Heart left ventricle (tissue), 16 donors: ENCODE results near the gene CLNK. TPM values are rescaled to one million over a fixed set of nuclear protein-coding genes. Genes with fewer than 3 reads are reported as not detected.

Experiments
- ATAC-seq, 4 donors: fragments of 200-7000 bp; cut with Tn5 transposase; one replicate each; pipeline ENCODE4 v1.9.1; 2020 to 2022; ENCODE audit warnings: moderate library complexity in 4 of 4, mild to moderate bottlenecking in 3 of 4, moderate number of reproducible peaks in 1 of 4
- DNase-seq, 5 donors: peaks; one replicate each; pipeline ENCODE4 v3.0.0-alpha.2; 2020
- H3K27ac ChIP-seq, 12 donors: fragments of 200-600 bp; sonication (generic) in 4 of 12; one replicate each; pipeline versions ENCODE4 v1.5.0 to v1.8.0; 2016 to 2022; ENCODE audit warnings: mild to moderate bottlenecking in 2 of 12
- H3K27me3 ChIP-seq, 9 donors: fragments of 200-600 bp; sonication (generic) in 2 of 9; one replicate each; pipeline versions ENCODE4 v1.5.1 to v1.8.0; 2016 to 2022; ENCODE audit warnings: mild to moderate bottlenecking in 3 of 9
- H3K36me3 ChIP-seq, 9 donors: fragments of 200-600 bp; sonication (generic) in 2 of 9; one replicate each; pipeline versions ENCODE4 v1.5.0 to v1.8.0; 2018 to 2022; ENCODE audit warnings: mild to moderate bottlenecking in 2 of 9
- H3K4me1 ChIP-seq, 12 donors: fragments of 200-600 bp; sonication (generic) in 4 of 12; one replicate each; pipeline versions ENCODE4 v1.5.0 to v1.8.0; 2016 to 2022; ENCODE audit warnings: mild to moderate bottlenecking in 3 of 12
- H3K4me3 ChIP-seq, 12 donors: fragments of 200-600 bp; sonication (generic) in 4 of 12; one replicate each; pipeline versions ENCODE4 v1.5.0 to v1.8.0; 2017 to 2022; ENCODE audit warnings: mild to moderate bottlenecking in 9 of 12, moderate library complexity in 4 of 12
- H3K9me3 ChIP-seq, 12 donors: fragments of 200-600 bp; sonication (generic) in 4 of 12; one replicate each; pipeline versions ENCODE4 v1.5.0 to v1.8.0; 2016 to 2022; ENCODE audit warnings: mild to moderate bottlenecking in 1 of 12
- POLR2A ChIP-seq, 2 donors: fragments of 450-650 bp; IDR thresholded peaks; one replicate each; pipeline ENCODE4 v1.6.1; 2017; ENCODE audit warnings: antibody characterized with exemption in 2 of 2, mild to moderate bottlenecking in 2 of 2, moderate library complexity in 2 of 2
- WGBS, 4 donors: extraction: QIAGEN DNeasy Blood & Tissue Kit in 2 of 4; methylation state at CpG; one replicate each; pipeline versions ENCODE4 v1.1.5 to v1.1.7; 2013 to 2018; 5-methylcytosine and 5-hydroxymethylcytosine counted together
- intact Hi-C, 10 donors: fragments of 100-400 bp; cut with DNase I; formaldehyde crosslinking; loops; one replicate each; pipeline versions ENCODE4 v1.11.1 to v1.14.2; 2022
- polyA plus RNA-seq, 2 donors: library from polyadenylated mRNA; stranded (reverse); fragments of 200-250 nt; gene quantifications; one replicate each; pipeline ENCODE4 v1.2.3, GENCODE V29; 2013
- total RNA-seq, 9 donors: library from RNA; depleted of rRNA in 2 of 9; stranded (reverse); fragments of >200 nt in 2 of 9; fragmentation: NEBNext Ultra II Directional in 3 of 9; extraction: Animal tissue kit (Norgen Biotek cat#: 25700) in 3 of 9; gene quantifications; one replicate each; pipeline versions ENCODE4 v1.1.0 to v1.2.4, GENCODE V29; 2016 to 2023
- TF ChIP-seq, protein P1 (sequence below), 12 donors: fragments of 200-600 bp; sonication (generic) in 4 of 12; IDR thresholded peaks; one replicate each; pipeline versions ENCODE4 v1.5.0 to v1.8.0; 2018 to 2022; ENCODE audit warnings: antibody characterized with exemption in 12 of 12, mild to moderate bottlenecking in 5 of 12
- donor health status: ischemic (EF 13 %, LVEDD 7.1; RV severe dilation, severe dysfunction).
- donor health status: healthy with polysubstance abuse.
- donor health status: DM: no; HTN: yes; CAD: no.
- donor health status: DM: no; HTN: no; CAD: no.
- donor health status: ischemic (EF 25% LVEDD 6.9; RV normal size, moderate dysfunction).
- donor health status: ischemic (EF 25% LVEDD 5.7; RV mildly dilated, moderate dysfunction).
- donor health status: healthy.
- donor health status: DM: yes; HTN: yes; CAD: no.
- donor health status: ischemic (EF 35%, LVEDD 5.7; RV mildly dilated, moderate dysfunction).
- donor health status: nonischemic (EF 11% LVEDD 7.7; RV severe dilation, severe dysfunction).
- donor health status: DM: yes; HTN: yes; CAD: no.
- donor health status: PGD.
- donor health status: ischemic (EF 29% LVEDD 5.4; RV normal size, mild dysfunction).
- donor health status: nonischemic (EF 23%, LVEDD 6.1; RV moderate dilation, normal function).

CLNK gene
- total and polyA plus RNA-seq, 11 donors = 0.01 to 0.16 (median 0.11) TPM; not detected in 8

- Histone ChIP-seq H3K4me3 (no peak overlapping the region), H3K27me3 (no peaks in the 10 kb centered on the region), H3K36me3 (no peaks in the 10 kb centered on the region), H3K9me3 (no peaks in the 10 kb centered on the region), H3K27ac (no peak overlapping the region), H3K4me1 (peaks cover 0 to 6% (median under 1%) of the 10 kb centered on the region in 12 donors)
- intact Hi-C loops = loop anchor here in 1 of 10 donors (10.0 kb wide), 1 partner anchor 70 kb away; the partner anchor contains the start of gene ZNF518B
- no peak for DNase-seq
- WGBS, 4 donors = 78 to 89% (median 85%) methylated on average over 5 of the region's 5 CpGs
- no peak for ATAC-seq
- TF ChIP-seq, protein P1, sequence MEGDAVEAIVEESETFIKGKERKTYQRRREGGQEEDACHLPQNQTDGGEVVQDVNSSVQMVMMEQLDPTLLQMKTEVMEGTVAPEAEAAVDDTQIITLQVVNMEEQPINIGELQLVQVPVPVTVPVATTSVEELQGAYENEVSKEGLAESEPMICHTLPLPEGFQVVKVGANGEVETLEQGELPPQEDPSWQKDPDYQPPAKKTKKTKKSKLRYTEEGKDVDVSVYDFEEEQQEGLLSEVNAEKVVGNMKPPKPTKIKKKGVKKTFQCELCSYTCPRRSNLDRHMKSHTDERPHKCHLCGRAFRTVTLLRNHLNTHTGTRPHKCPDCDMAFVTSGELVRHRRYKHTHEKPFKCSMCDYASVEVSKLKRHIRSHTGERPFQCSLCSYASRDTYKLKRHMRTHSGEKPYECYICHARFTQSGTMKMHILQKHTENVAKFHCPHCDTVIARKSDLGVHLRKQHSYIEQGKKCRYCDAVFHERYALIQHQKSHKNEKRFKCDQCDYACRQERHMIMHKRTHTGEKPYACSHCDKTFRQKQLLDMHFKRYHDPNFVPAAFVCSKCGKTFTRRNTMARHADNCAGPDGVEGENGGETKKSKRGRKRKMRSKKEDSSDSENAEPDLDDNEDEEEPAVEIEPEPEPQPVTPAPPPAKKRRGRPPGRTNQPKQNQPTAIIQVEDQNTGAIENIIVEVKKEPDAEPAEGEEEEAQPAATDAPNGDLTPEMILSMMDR (IDR thresholded peaks at IDR 0.05) = no peak
- no peak for TF ChIP-seq POLR2A (IDR thresholded peaks at IDR 0.05)
Measured at GRCh38 chr4:10524196-10524833, 160.3 kb downstream of the CLNK start.

DNA sequence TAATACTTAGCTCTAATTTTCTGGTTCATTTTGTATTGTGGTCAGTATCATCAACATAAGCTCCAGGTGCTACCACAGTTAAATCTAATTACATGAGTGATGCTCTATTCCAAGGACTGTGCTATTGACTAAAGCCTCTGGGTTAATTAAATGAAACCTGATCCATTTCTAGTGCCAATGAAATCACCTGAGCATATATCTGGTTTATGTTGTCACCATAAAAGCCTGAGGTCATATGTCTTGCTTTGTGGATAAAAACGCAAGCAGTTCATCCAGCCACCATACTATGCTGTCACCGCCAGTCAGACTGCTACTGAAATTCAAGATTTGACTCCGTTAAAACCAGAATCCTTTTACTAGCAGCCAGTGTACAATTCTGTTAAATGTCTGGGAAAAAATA is 163.1 kb downstream of the CLNK start:
- Histone ChIP-seq H3K27ac (no peak overlapping the region), H3K9me3 (no peaks in the 10 kb centered on the region), H3K36me3 (no peaks in the 10 kb centered on the region), H3K4me1 (no peaks in the 10 kb centered on the region), H3K27me3 (no peaks in the 10 kb centered on the region), H3K4me3 (no peak overlapping the region)
- ATAC-seq (no peak), DNase-seq (no peak)
- intact Hi-C loops = loop anchor here in 1 of 10 donors (10.0 kb wide), 1 partner anchor 67 kb away; the partner anchor contains the start of gene ZNF518B
- WGBS, 4 donors = 83 to 92% (median 86%) methylated on average over 3 of the region's 3 CpGs
- TF ChIP-seq, protein P1 (IDR thresholded peaks at IDR 0.05) = no peak
- no peak for TF ChIP-seq POLR2A (IDR thresholded peaks at IDR 0.05)

DNA sequence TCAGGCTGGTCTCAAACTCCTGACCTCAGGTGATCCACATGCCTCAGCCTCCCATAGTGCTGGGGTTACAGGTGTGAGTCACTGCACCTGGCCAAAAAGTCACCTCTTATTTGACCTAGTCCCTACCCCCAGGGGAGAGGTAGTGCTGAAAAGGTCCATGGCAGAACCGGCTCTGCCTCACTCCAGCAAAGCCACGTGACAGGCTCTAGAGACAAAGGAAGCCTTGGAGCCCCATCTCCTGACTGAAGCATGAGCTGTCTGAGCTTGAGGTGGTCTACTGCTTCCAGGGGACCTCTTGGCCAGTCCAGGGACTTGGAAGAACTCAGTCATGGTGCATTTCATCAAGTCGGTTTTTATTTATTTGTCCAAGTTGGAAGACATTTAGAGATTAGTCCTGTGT is 174.8 kb downstream of the CLNK start:
- 74 to 89% (median 80%) methylated on average over 3 of the region's 3 CpGs for WGBS, 4 donors
- Histone ChIP-seq H3K27ac (no peak overlapping the region), H3K9me3 (peaks cover 0 to 5% (median 0%) of the 10 kb centered on the region in 12 donors), H3K36me3 (no peaks in the 10 kb centered on the region), H3K4me1 (no peaks in the 10 kb centered on the region), H3K4me3 (no peak overlapping the region), H3K27me3 (no peaks in the 10 kb centered on the region)
- TF ChIP-seq POLR2A (IDR thresholded peaks at IDR 0.05) = no peak
- TF ChIP-seq, protein P1 (IDR thresholded peaks at IDR 0.05) = no peak
- ATAC-seq = no peak
- intact Hi-C loops = no loop called here
- DNase-seq = no peak

GRCh38 chr4:10506077-10506476 is 178.5 kb downstream of the CLNK start:
- Histone ChIP-seq H3K4me3 (no peak overlapping the region), H3K27ac (no peak overlapping the region), H3K27me3 (no peaks in the 10 kb centered on the region), H3K4me1 (no peaks in the 10 kb centered on the region), H3K36me3 (no peaks in the 10 kb centered on the region), H3K9me3 (peaks cover 0 to 5% (median 0%) of the 10 kb centered on the region in 12 donors)
- ATAC-seq (no peak), DNase-seq (no peak)
- intact Hi-C loops = no loop called here
- WGBS, 4 donors = 81 to 88% (median 84%) methylated on average over 4 of the region's 4 CpGs
- TF ChIP-seq POLR2A (IDR thresholded peaks at IDR 0.05) = no peak
- TF ChIP-seq, protein P1 (IDR thresholded peaks at IDR 0.05) = no peak
